Measurements from ENCODE around the gene RBMS3. TPM values are rescaled to one million over a fixed set of nuclear protein-coding genes. Genes with fewer than 3 reads are reported as not detected.

The RBMS3 gene
- total RNA-seq, 1 experiment from 2014 or later: 8.7 TPM

DNA sequence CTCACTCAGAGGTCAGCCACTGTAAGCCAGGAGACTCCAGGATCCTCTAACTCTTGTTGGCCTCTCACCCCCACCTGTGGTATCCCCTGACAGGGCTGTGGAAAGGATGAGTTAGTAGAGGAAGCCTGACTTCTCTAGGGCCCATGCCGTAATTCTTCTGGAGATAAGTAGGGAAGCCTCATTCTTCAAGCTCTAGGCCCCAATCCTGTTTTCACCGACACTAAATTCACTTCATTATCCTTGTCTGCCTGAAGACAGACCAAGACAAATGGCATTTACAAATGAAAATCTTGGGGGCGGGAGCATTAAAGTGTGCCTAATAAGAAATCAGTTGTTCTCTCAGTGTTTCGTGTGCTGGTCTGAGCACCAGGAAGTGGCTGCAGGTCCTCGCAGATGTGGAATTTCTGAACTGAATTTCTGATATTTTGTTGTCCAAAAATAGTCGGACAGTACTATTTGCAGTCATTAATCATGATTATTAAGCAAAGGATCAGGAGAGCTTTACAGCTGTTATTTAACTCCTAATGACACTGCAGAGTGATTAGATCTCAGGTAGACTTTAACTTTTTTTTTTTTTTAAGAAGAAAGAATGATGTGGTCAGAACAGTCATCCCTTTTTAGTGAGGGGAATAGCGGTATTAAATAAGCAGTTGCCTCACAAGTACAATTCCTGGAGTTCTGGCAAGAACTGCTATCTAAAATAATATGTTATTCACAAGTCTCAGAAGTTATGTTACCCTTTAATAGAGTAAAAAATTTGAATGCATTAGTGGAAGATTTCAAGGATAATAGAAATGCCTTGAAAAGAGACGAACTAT is 58.4 kb downstream of the RBMS3 start:
- H3K27ac Mint-ChIP-seq: 0 out of 2 replicates have a peak overlapping the region, but pooled peaks have one; percentile 15
- H3K27me3 Mint-ChIP-seq (ENCODE audit: low read depth): no peaks in the 10 kb centered on the region
- no peaks in the 10 kb centered on the region for H3K36me3 Mint-ChIP-seq
- H3K4me3 Mint-ChIP-seq: no peak overlapping the region
- H3K9me3 Mint-ChIP-seq: no peaks in the 10 kb centered on the region
- TF ChIP-seq, protein P1, sequence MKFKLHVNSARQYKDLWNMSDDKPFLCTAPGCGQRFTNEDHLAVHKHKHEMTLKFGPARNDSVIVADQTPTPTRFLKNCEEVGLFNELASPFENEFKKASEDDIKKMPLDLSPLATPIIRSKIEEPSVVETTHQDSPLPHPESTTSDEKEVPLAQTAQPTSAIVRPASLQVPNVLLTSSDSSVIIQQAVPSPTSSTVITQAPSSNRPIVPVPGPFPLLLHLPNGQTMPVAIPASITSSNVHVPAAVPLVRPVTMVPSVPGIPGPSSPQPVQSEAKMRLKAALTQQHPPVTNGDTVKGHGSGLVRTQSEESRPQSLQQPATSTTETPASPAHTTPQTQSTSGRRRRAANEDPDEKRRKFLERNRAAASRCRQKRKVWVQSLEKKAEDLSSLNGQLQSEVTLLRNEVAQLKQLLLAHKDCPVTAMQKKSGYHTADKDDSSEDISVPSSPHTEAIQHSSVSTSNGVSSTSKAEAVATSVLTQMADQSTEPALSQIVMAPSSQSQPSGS (CRISPR knock-in tag; IDR thresholded peaks at IDR 0.05; ENCODE audit: borderline replicate concordance, low read depth): no peak
- no peak for TF ChIP-seq NFYB (CRISPR knock-in tag; conservative IDR thresholded peaks at IDR 0.05; ENCODE audit: low read depth)
- TF ChIP-seq, protein P2, sequence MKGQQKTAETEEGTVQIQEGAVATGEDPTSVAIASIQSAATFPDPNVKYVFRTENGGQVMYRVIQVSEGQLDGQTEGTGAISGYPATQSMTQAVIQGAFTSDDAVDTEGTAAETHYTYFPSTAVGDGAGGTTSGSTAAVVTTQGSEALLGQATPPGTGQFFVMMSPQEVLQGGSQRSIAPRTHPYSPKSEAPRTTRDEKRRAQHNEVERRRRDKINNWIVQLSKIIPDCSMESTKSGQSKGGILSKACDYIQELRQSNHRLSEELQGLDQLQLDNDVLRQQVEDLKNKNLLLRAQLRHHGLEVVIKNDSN (CRISPR knock-in tag; IDR thresholded peaks at IDR 0.05): no peak
- no peak for TF ChIP-seq CREB1 (CRISPR knock-in tag; IDR thresholded peaks at IDR 0.05)
- no peak for DNase-seq (ENCODE audit: low spot score)
- ChIA-PET CTCF (no interaction called here), POLR2A (no interaction called here)
- ATAC-seq: 0 out of 2 replicates have a peak, but pooled peaks have one; percentile 32
- H3K4me1 Mint-ChIP-seq: peaks cover 42% of the 10 kb centered on the region

DNA sequence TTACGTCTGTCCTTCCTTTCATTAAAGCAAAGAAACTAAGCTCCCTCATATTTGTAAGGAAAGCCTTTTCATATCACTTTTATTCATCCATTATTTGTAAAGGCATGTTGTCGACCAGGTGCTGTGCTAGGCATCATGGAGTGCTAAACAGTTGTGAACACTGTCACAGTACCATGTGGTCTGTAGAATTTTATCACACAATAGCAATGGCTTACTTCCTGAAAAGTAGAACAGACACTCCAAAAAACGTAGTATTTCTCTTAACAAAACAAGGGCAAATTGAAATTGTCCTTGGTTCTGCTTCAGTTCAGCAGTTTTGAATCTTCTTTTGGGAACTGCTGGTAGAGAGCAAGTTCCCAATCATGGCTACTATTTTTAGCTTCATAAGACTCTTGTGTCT is 63.3 kb downstream of the RBMS3 start:
- Mint-ChIP-seq H3K36me3 (no peaks in the 10 kb centered on the region), H3K4me1 (peaks cover 65% of the 10 kb centered on the region), H3K9me3 (no peaks in the 10 kb centered on the region), H3K27ac (peak overlapping the region; percentile 78), H3K4me3 (no peak overlapping the region), H3K27me3 (ENCODE audit: low read depth) (no peaks in the 10 kb centered on the region)
- POLR2A ChIA-PET: no interaction called here
- ATAC-seq (no peak), DNase-seq (ENCODE audit: low spot score) (no peak)
- CTCF ChIA-PET: no interaction called here
- no peak for TF ChIP-seq ZNF138 (CRISPR knock-in tag; conservative IDR thresholded peaks at IDR 0.05)
- no peak for TF ChIP-seq ZBTB21 (CRISPR knock-in tag; IDR thresholded peaks at IDR 0.05; ENCODE audit: borderline replicate concordance)
- TF ChIP-seq ELF4 (CRISPR knock-in tag; IDR thresholded peaks at IDR 0.05; ENCODE audit: low read depth): no peak
- TF ChIP-seq, protein P3, sequence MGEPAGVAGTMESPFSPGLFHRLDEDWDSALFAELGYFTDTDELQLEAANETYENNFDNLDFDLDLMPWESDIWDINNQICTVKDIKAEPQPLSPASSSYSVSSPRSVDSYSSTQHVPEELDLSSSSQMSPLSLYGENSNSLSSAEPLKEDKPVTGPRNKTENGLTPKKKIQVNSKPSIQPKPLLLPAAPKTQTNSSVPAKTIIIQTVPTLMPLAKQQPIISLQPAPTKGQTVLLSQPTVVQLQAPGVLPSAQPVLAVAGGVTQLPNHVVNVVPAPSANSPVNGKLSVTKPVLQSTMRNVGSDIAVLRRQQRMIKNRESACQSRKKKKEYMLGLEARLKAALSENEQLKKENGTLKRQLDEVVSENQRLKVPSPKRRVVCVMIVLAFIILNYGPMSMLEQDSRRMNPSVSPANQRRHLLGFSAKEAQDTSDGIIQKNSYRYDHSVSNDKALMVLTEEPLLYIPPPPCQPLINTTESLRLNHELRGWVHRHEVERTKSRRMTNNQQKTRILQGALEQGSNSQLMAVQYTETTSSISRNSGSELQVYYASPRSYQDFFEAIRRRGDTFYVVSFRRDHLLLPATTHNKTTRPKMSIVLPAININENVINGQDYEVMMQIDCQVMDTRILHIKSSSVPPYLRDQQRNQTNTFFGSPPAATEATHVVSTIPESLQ (CRISPR knock-in tag; IDR thresholded peaks at IDR 0.05): no peak
- no peak for TF ChIP-seq MYBL2 (CRISPR knock-in tag; IDR thresholded peaks at IDR 0.05)
- no peak for TF ChIP-seq PRRX2 (CRISPR knock-in tag; IDR thresholded peaks at IDR 0.05)
- TF ChIP-seq TCF7 (CRISPR knock-in tag; IDR thresholded peaks at IDR 0.05; ENCODE audit: low read depth): no peak
- no peak for TF ChIP-seq ETV6 (CRISPR knock-in tag; IDR thresholded peaks at IDR 0.05)
- TF ChIP-seq JUN (CRISPR knock-in tag; IDR thresholded peaks at IDR 0.05): no peak
- no peak for TF ChIP-seq GTF2I (CRISPR knock-in tag; conservative IDR thresholded peaks at IDR 0.05)
- TF ChIP-seq, protein P4, sequence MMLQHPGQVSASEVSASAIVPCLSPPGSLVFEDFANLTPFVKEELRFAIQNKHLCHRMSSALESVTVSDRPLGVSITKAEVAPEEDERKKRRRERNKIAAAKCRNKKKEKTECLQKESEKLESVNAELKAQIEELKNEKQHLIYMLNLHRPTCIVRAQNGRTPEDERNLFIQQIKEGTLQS (CRISPR knock-in tag; conservative IDR thresholded peaks at IDR 0.05): no peak
- TF ChIP-seq, protein P5, sequence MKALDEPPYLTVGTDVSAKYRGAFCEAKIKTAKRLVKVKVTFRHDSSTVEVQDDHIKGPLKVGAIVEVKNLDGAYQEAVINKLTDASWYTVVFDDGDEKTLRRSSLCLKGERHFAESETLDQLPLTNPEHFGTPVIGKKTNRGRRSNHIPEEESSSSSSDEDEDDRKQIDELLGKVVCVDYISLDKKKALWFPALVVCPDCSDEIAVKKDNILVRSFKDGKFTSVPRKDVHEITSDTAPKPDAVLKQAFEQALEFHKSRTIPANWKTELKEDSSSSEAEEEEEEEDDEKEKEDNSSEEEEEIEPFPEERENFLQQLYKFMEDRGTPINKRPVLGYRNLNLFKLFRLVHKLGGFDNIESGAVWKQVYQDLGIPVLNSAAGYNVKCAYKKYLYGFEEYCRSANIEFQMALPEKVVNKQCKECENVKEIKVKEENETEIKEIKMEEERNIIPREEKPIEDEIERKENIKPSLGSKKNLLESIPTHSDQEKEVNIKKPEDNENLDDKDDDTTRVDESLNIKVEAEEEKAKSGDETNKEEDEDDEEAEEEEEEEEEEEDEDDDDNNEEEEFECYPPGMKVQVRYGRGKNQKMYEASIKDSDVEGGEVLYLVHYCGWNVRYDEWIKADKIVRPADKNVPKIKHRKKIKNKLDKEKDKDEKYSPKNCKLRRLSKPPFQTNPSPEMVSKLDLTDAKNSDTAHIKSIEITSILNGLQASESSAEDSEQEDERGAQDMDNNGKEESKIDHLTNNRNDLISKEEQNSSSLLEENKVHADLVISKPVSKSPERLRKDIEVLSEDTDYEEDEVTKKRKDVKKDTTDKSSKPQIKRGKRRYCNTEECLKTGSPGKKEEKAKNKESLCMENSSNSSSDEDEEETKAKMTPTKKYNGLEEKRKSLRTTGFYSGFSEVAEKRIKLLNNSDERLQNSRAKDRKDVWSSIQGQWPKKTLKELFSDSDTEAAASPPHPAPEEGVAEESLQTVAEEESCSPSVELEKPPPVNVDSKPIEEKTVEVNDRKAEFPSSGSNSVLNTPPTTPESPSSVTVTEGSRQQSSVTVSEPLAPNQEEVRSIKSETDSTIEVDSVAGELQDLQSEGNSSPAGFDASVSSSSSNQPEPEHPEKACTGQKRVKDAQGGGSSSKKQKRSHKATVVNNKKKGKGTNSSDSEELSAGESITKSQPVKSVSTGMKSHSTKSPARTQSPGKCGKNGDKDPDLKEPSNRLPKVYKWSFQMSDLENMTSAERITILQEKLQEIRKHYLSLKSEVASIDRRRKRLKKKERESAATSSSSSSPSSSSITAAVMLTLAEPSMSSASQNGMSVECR (CRISPR knock-in tag; IDR thresholded peaks at IDR 0.05; ENCODE audit: borderline replicate concordance): no peak

Measured in WTC11 (cell line).